Adipose tissue (tissue), 3 donors: ENCODE results near the gene IGF1R. TPM values are rescaled to one million over a fixed set of nuclear protein-coding genes. Genes with fewer than 3 reads are reported as not detected.

Experiments used
- H3K27ac ChIP-seq: one replicate; pipeline ENCODE4 v1.5.1; 2013; ENCODE audit warnings: low read depth, low read length
- WGBS, 3 donors: extraction: QIAGEN DNeasy Blood & Tissue Kit; methylation state at CpG; one replicate each; pipeline ENCODE4 v1.1.7; 2013; 5-methylcytosine and 5-hydroxymethylcytosine counted together
- polyA plus RNA-seq, 3 donors: library from polyadenylated mRNA; stranded (reverse); fragments of 200-250 nt; gene quantifications; one replicate each; pipeline ENCODE4 v1.2.3, GENCODE V29; 2013
- donor health status: healthy with polysubstance abuse.
- donor health status: Bipolar disorder and iron deficiency.
- donor health status: healthy.

Gene IGF1R
- polyA plus RNA-seq, 3 donors, result 3.9 to 5.6 (median 4.0) TPM

- 69 to 78% (median 74%) methylated on average over 6 of the region's 6 CpGs for WGBS, 3 donors
- no peak overlapping the region for H3K27ac ChIP-seq
Measured at GRCh38 chr15:98690272-98690950, 42.1 kb downstream of the IGF1R start.

- H3K27ac ChIP-seq, result no peak overlapping the region
- WGBS, 3 donors, result 64 to 94% (median 84%) methylated on average over 2 of the region's 2 CpGs
Measured at GRCh38 chr15:98692213-98692612, 43.9 kb downstream of the IGF1R start.

- no peak overlapping the region for H3K27ac ChIP-seq
- 89 to 94% (median 94%) methylated on average over 6 of the region's 6 CpGs for WGBS, 3 donors
Measured at GRCh38 chr15:98694161-98694560, 45.8 kb downstream of the IGF1R start.

GRCh38 chr15:98698792-98699191, 50.5 kb downstream of the IGF1R start:
- H3K27ac ChIP-seq, result no peak overlapping the region
- 46 to 89% (median 51%) methylated on average over 2 of the region's 2 CpGs for WGBS, 3 donors

GRCh38 chr15:98699591-98700424, 51.5 kb downstream of the IGF1R start:
- WGBS, 3 donors, result 42 to 79% (median 72%) methylated on average over 11 of the region's 11 CpGs

GRCh38 chr15:98700519-98700918, 52.2 kb downstream of the IGF1R start:
- H3K27ac ChIP-seq, result no peak overlapping the region
- WGBS, 3 donors, result 69 to 84% (median 82%) methylated on average over 6 of the region's 6 CpGs

More at GRCh38 chr15:98699591-98700424, 51.5 kb downstream of the IGF1R start:
- no peak overlapping the region for H3K27ac ChIP-seq

GRCh38 chr15:98703126-98703685, 54.9 kb downstream of the IGF1R start:
- 36 to 77% (median 41%) methylated on average over 6 of the region's 6 CpGs for WGBS, 3 donors
- H3K27ac ChIP-seq, result no peak overlapping the region

- WGBS, 3 donors, result 86 to 94% (median 93%) methylated on average over 4 of the region's 4 CpGs
- H3K27ac ChIP-seq, result no peak overlapping the region
Measured at GRCh38 chr15:98705070-98705469, 56.7 kb downstream of the IGF1R start.

GRCh38 chr15:98706387-98706786, 58.0 kb downstream of the IGF1R start:
- 61 to 79% (median 78%) methylated on average over 1 of the region's 1 CpG for WGBS, 3 donors
- no peak overlapping the region for H3K27ac ChIP-seq

GRCh38 chr15:98706986-98707385, 58.6 kb downstream of the IGF1R start:
- WGBS, 3 donors, result 51 to 94% (median 90%) methylated on average over 13 of the region's 13 CpGs
- no peak overlapping the region for H3K27ac ChIP-seq

- no peak overlapping the region for H3K27ac ChIP-seq
- 89 to 91% (median 91%) methylated on average over 10 of the region's 10 CpGs for WGBS, 3 donors
Measured at GRCh38 chr15:98708037-98708590, 59.8 kb downstream of the IGF1R start.

- 97 to 99% (median 97%) methylated on average over 2 of the region's 2 CpGs for WGBS, 3 donors
Measured at GRCh38 chr15:98711810-98712209, 63.5 kb downstream of the IGF1R start.

GRCh38 chr15:98712845-98713584, 64.7 kb downstream of the IGF1R start:
- WGBS, 3 donors, result 85 to 91% (median 89%) methylated on average over 16 of the region's 16 CpGs
- H3K27ac ChIP-seq, result no peak overlapping the region

More at GRCh38 chr15:98711810-98712209, 63.5 kb downstream of the IGF1R start:
- H3K27ac ChIP-seq, result no peak overlapping the region

- H3K27ac ChIP-seq, result no peak overlapping the region
- 38 to 58% (median 50%) methylated on average over 3 of the region's 3 CpGs for WGBS, 3 donors
Measured at GRCh38 chr15:98713585-98714001, 65.3 kb downstream of the IGF1R start.

- 84 to 92% (median 84%) methylated on average over 7 of the region's 7 CpGs for WGBS, 3 donors
- no peak overlapping the region for H3K27ac ChIP-seq
Measured at GRCh38 chr15:98714922-98715321, 66.6 kb downstream of the IGF1R start.

GRCh38 chr15:98715401-98715800, 67.1 kb downstream of the IGF1R start:
- 71 to 90% (median 77%) methylated on average over 7 of the region's 7 CpGs for WGBS, 3 donors
- H3K27ac ChIP-seq, result no peak overlapping the region

GRCh38 chr15:98715890-98716443, 67.6 kb downstream of the IGF1R start:
- 52 to 77% (median 64%) methylated on average over 9 of the region's 9 CpGs for WGBS, 3 donors

GRCh38 chr15:98717371-98717770, 69.0 kb downstream of the IGF1R start:
- 96% methylated on average over 5 of the region's 5 CpGs for WGBS, 3 donors
- H3K27ac ChIP-seq, result no peak overlapping the region

More at GRCh38 chr15:98715890-98716443, 67.6 kb downstream of the IGF1R start:
- no peak overlapping the region for H3K27ac ChIP-seq
